ENCODE data around the gene ADORA2B.

ADORA2B gene

DNA sequence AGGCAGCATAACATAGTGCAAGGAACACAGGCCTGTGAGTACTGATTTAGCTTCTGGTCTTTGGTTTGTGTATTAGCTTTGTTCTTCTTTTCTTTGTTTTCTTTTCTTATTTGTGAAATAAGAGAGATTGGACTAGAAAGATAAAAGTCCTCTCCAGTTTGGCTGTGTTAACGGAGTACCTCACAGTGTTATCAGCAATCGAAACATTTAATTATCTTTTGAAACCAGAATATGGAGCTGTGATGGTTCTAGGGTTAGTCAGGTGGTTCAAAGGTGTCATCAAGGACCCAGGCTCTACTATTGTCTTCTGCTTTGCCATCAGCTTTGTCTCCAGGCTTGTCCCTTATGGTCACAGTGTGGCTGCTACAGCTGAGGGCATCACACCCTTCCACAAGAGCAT lies 25.6 kb downstream of the ADORA2B start:
- Histone ChIP-seq H3K27ac (ENCODE audit: low read length) (no peak overlapping the region), H3K4me3 (ENCODE audit: low read length) (no peak overlapping the region), H4K20me1 (ENCODE audit: insufficient read depth, low read length) (no peaks in the 10 kb centered on the region; the same call in 1 of the 2 replicates), H2AFZ (ENCODE audit: low read depth, low read length) (no peak overlapping the region), H3K36me3 (replicated peaks; ENCODE audit: low read depth, low read length) (no peaks in the 10 kb centered on the region), H3K4me2 (ENCODE audit: low read length) (no peak overlapping the region), H3K9ac (ENCODE audit: low read length) (no peak overlapping the region), H3K79me2 (ENCODE audit: low read length) (no peaks in the 10 kb centered on the region), H3K9me3 (ENCODE audit: insufficient read depth, low read length) (no peaks in the 10 kb centered on the region), H3K4me1 (ENCODE audit: low read length) (no peaks in the 10 kb centered on the region), H3K27me3 (ENCODE audit: low read depth, low read length) (peaks cover 37% of the 10 kb centered on the region)
- TF ChIP-seq, protein P1, sequence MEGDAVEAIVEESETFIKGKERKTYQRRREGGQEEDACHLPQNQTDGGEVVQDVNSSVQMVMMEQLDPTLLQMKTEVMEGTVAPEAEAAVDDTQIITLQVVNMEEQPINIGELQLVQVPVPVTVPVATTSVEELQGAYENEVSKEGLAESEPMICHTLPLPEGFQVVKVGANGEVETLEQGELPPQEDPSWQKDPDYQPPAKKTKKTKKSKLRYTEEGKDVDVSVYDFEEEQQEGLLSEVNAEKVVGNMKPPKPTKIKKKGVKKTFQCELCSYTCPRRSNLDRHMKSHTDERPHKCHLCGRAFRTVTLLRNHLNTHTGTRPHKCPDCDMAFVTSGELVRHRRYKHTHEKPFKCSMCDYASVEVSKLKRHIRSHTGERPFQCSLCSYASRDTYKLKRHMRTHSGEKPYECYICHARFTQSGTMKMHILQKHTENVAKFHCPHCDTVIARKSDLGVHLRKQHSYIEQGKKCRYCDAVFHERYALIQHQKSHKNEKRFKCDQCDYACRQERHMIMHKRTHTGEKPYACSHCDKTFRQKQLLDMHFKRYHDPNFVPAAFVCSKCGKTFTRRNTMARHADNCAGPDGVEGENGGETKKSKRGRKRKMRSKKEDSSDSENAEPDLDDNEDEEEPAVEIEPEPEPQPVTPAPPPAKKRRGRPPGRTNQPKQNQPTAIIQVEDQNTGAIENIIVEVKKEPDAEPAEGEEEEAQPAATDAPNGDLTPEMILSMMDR (IDR thresholded peaks at IDR 0.05; ENCODE audit: low read depth, low read length) = no peak
- no peak for TF ChIP-seq EZH2phosphoT487 (IDR thresholded peaks at IDR 0.05; ENCODE audit: low read depth)

DNA sequence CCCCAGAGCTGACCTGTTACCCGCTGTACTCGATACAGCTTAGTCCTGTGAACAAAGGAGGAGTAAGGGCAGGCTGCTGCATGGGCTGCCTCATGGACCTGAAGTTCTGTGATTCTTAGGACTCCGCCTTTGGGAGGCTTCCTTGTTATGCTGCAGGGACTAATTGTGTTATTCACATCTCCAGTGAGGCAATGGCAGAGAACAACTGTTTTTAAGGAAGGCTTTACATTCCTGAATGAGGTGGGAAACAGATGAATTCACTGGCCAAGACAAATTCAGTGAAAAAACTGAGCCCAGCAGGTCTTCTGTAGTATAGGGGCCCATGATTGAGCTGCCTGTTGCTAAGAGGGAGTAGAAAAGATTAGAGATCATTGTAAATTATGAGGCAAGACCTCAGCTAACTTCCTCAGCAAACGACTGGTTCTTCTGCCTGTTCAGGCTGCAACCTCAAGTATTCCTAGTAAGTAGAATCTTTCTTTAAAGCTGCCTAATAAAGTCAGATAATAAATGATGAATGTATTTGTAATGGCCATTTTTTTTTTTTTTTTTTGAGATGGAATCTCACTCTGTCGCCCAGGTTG lies 26.3 kb downstream of the ADORA2B start:
- Histone ChIP-seq H4K20me1 (ENCODE audit: insufficient read depth, low read length) (no peaks in the 10 kb centered on the region), H3K4me3 (ENCODE audit: low read length) (no peak overlapping the region), H3K9me3 (ENCODE audit: insufficient read depth, low read length) (no peaks in the 10 kb centered on the region), H3K4me1 (ENCODE audit: low read length) (no peaks in the 10 kb centered on the region), H3K36me3 (replicated peaks; ENCODE audit: low read depth, low read length) (no peaks in the 10 kb centered on the region), H3K27me3 (ENCODE audit: low read depth, low read length) (peaks cover 30% of the 10 kb centered on the region), H2AFZ (ENCODE audit: low read depth, low read length) (no peak overlapping the region), H3K9ac (ENCODE audit: low read length) (no peak overlapping the region), H3K4me2 (ENCODE audit: low read length) (no peak overlapping the region), H3K27ac (ENCODE audit: low read length) (no peak overlapping the region), H3K79me2 (ENCODE audit: low read length) (no peaks in the 10 kb centered on the region)
- TF ChIP-seq EZH2phosphoT487 (IDR thresholded peaks at IDR 0.05; ENCODE audit: low read depth) = no peak
- TF ChIP-seq, protein P1 (IDR thresholded peaks at IDR 0.05; ENCODE audit: low read depth, low read length) = no peak

DNA sequence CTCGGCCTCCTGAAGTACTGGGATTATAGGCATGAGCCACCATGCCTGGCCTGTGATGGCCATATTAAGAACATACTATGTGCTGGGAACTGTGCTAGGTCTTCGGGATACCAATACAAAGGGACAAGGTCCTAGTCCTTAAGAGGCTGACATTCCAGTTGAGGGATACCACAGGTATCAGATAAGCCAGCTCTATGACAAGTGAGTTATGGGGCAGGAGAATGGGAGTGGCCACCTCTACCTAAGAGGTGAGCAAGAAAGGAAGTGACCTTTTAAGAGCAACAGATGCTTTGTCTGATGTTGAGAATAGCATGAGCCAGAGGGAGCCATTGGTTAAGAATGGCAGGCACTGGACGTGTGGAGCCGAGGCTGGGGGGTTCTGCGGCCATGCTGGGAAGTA lies 27.0 kb downstream of the ADORA2B start:
- Histone ChIP-seq H3K4me2 (ENCODE audit: low read length) (no peak overlapping the region), H3K9me3 (ENCODE audit: insufficient read depth, low read length) (no peaks in the 10 kb centered on the region), H3K79me2 (ENCODE audit: low read length) (no peaks in the 10 kb centered on the region), H3K36me3 (replicated peaks; ENCODE audit: low read depth, low read length) (no peaks in the 10 kb centered on the region), H3K9ac (ENCODE audit: low read length) (no peak overlapping the region), H3K4me3 (ENCODE audit: low read length) (no peak overlapping the region), H2AFZ (ENCODE audit: low read depth, low read length) (no peak overlapping the region), H3K27ac (ENCODE audit: low read length) (no peak overlapping the region), H3K27me3 (ENCODE audit: low read depth, low read length) (peaks cover 23% of the 10 kb centered on the region), H3K4me1 (ENCODE audit: low read length) (no peaks in the 10 kb centered on the region), H4K20me1 (ENCODE audit: insufficient read depth, low read length) (no peaks in the 10 kb centered on the region)
- TF ChIP-seq, protein P1 (IDR thresholded peaks at IDR 0.05; ENCODE audit: low read depth, low read length) = no peak
- no peak for TF ChIP-seq EZH2phosphoT487 (IDR thresholded peaks at IDR 0.05; ENCODE audit: low read depth)

DNA sequence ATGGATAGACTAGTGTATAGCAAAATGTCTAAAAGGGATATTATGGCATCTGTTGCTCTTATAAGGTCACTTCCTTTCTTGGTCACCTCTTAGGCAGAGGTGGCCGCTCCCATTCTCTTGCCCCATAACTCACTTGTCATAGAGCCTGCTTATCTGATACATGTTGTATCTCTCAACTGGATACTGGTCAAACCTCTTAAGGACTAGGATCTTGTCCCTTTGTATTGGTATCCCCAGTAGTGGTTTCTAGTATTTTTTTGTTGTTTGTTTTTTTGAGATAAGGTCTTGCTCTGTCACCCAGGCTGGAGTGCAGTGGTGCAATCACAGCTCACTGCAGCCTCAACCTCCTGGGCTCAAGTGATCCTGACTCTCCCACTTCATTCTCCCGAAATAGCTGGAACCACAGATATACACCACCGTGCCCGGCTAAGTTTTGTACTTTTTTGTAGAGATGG lies 27.6 kb downstream of the ADORA2B start:
- Histone ChIP-seq H3K79me2 (ENCODE audit: low read length) (no peaks in the 10 kb centered on the region), H3K27ac (ENCODE audit: low read length) (no peak overlapping the region), H3K27me3 (ENCODE audit: low read depth, low read length) (peaks cover 22% of the 10 kb centered on the region)

More for the DNA sequence above, 27.6 kb downstream of the ADORA2B start:
- H3K4me1 ChIP-seq (ENCODE audit: low read length) = no peaks in the 10 kb centered on the region
- no peaks in the 10 kb centered on the region for H3K36me3 ChIP-seq (replicated peaks; ENCODE audit: low read depth, low read length)
- H3K9ac ChIP-seq (ENCODE audit: low read length) = no peak overlapping the region
- H3K4me3 ChIP-seq (ENCODE audit: low read length) = no peak overlapping the region
- no peak overlapping the region for H3K4me2 ChIP-seq (ENCODE audit: low read length)
- TF ChIP-seq, protein P1 (IDR thresholded peaks at IDR 0.05; ENCODE audit: low read depth, low read length) = no peak
- no peak for TF ChIP-seq EZH2phosphoT487 (IDR thresholded peaks at IDR 0.05; ENCODE audit: low read depth)
- no peaks in the 10 kb centered on the region for H4K20me1 ChIP-seq (ENCODE audit: insufficient read depth, low read length)
- H3K9me3 ChIP-seq (ENCODE audit: insufficient read depth, low read length) = no peaks in the 10 kb centered on the region
- no peak overlapping the region for H2AFZ ChIP-seq (ENCODE audit: low read depth, low read length)

Data from OCI-LY3 (cell line).